HEK293 (cell line): ENCODE data around the gene THBS2.
"Not testable (repeated sequence)": the region's sequence is repeated elsewhere in the genome, so short reads cannot be mapped to it uniquely, and the experiment has no call there.

Experiments
- CTCF ChIA-PET: fragments of 350-600 bp; formaldehyde crosslinking; extraction: SDS; loops from one replicate; lab custom pipeline; 2021; ENCODE audit warnings: antibody characterized with exemption; lab: Yijun Ruan, JAX
- POLR2A ChIA-PET: fragments of 300-600 bp; formaldehyde crosslinking; extraction: SDS; loops from one replicate; lab custom pipeline; 2020; ENCODE audit warnings: antibody characterized with exemption, inconsistent platforms; lab: Yijun Ruan, JAX
- H3K27ac ChIP-seq: fragments of 200-500 bp; sonication (Bioruptor generic); 2 replicates; pipeline ENCODE4 v1.5.1; 2014; ENCODE audit warnings: low read depth, low read length, control low read depth, inconsistent platforms; ENCODE audit errors: extremely low read depth
- H3K36me3 ChIP-seq, 2 experiments: fragments of 200-500 bp in 1 of 2; sonication (Bioruptor generic) in 1 of 2; 1 replicate in 1 of 2; 2 replicates in 1 of 2; pipeline ENCODE4 v1.5.1; 2014 to 2017; ENCODE audit warnings: inconsistent platforms in 2 of 2, low read length in 2 of 2; ENCODE audit not compliant: control insufficient read depth in 2 of 2, insufficient read depth in 1 of 2
- H3K4me1 ChIP-seq: fragments of 200-500 bp; sonication (Bioruptor generic); 2 replicates; pipeline ENCODE4 v1.5.1; 2014; ENCODE audit warnings: mild to moderate bottlenecking, low read length, inconsistent platforms; ENCODE audit not compliant: control insufficient read depth, insufficient read depth
- H3K4me3 ChIP-seq: 2 replicates; pipeline ENCODE4 v1.5.1; 2011; ENCODE audit warnings: low read depth, mild to moderate bottlenecking, control low read depth, low read length, moderate library complexity
- H3K9me3 ChIP-seq: fragments of 200-500 bp; sonication (Bioruptor generic); 2 replicates; pipeline ENCODE4 v1.5.1; 2014; ENCODE audit warnings: low read depth, low read length, inconsistent platforms; ENCODE audit not compliant: control insufficient read depth, insufficient read depth
- BCL11A ChIP-seq: fragments of 450-650 bp; formaldehyde crosslinking; IDR thresholded peaks from 2 replicates; pipeline ENCODE4 v1.5.1; 2016; ENCODE audit warnings: low read depth, missing biosample characterization, missing genetic modification characterization
- CTCF ChIP-seq: fragments of 450-650 bp; formaldehyde crosslinking; IDR thresholded peaks from 2 replicates; pipeline ENCODE4 v1.5.1; 2016; ENCODE audit warnings: missing biosample characterization, missing genetic modification characterization
- SALL2 ChIP-seq: fragments of 450-650 bp; formaldehyde crosslinking; IDR thresholded peaks from 2 replicates; pipeline ENCODE4 v1.5.0; 2017; ENCODE audit warnings: missing biosample characterization, mild to moderate bottlenecking, missing genetic modification characterization, borderline replicate concordance
- SP2 ChIP-seq: fragments of 450-650 bp; formaldehyde crosslinking; IDR thresholded peaks from 2 replicates; pipeline ENCODE4 v1.5.1; 2016; ENCODE audit warnings: missing biosample characterization, missing genetic modification characterization
- ZFP69B ChIP-seq: fragments of 450-650 bp; formaldehyde crosslinking; IDR thresholded peaks from 2 replicates; pipeline ENCODE4 v1.5.1; 2016; ENCODE audit warnings: missing biosample characterization, missing genetic modification characterization
- ZNF132 ChIP-seq: fragments of 450-650 bp; formaldehyde crosslinking; IDR thresholded peaks from 2 replicates; pipeline ENCODE4 v1.5.1; 2017; ENCODE audit warnings: missing biosample characterization, missing genetic modification characterization, borderline replicate concordance
- ZNF155 ChIP-seq: fragments of 450-650 bp; formaldehyde crosslinking; IDR thresholded peaks from 2 replicates; pipeline ENCODE4 v1.5.1; 2016; ENCODE audit warnings: missing biosample characterization, missing genetic modification characterization
- ZNF184 ChIP-seq: fragments of 450-650 bp; IDR thresholded peaks from 2 replicates; pipeline ENCODE4 v1.5.1; 2018; ENCODE audit warnings: missing biosample characterization, mild to moderate bottlenecking, missing genetic modification characterization
- ZNF335 ChIP-seq: fragments of 450-650 bp; formaldehyde crosslinking; conservative IDR thresholded peaks from 2 replicates; pipeline ENCODE4 v1.5.1; 2016; ENCODE audit warnings: missing biosample characterization, missing genetic modification characterization
- ZNF529 ChIP-seq: fragments of 450-650 bp; formaldehyde crosslinking; IDR thresholded peaks from 2 replicates; pipeline ENCODE4 v1.5.1; 2017; ENCODE audit warnings: missing genetic modification characterization, missing biosample characterization; ENCODE audit not compliant: insufficient replicate concordance
- ZNF530 ChIP-seq: fragments of 450-650 bp; formaldehyde crosslinking; IDR thresholded peaks from 2 replicates; pipeline ENCODE4 v1.5.1; 2016; ENCODE audit warnings: low read depth, missing biosample characterization, missing genetic modification characterization
- ZNF558 ChIP-seq: fragments of 450-650 bp; formaldehyde crosslinking; IDR thresholded peaks from 2 replicates; pipeline ENCODE4 v1.5.1; 2016; ENCODE audit warnings: missing biosample characterization, missing genetic modification characterization
- ZNF571 ChIP-seq: fragments of 450-650 bp; formaldehyde crosslinking; IDR thresholded peaks from 2 replicates; pipeline ENCODE4 v1.5.0; 2017; ENCODE audit warnings: missing biosample characterization, missing genetic modification characterization
- ZNF580 ChIP-seq: fragments of 450-650 bp; formaldehyde crosslinking; IDR thresholded peaks from 2 replicates; pipeline ENCODE4 v1.5.1; 2016; ENCODE audit warnings: missing biosample characterization, missing genetic modification characterization
- ZNF626 ChIP-seq: fragments of 450-650 bp; sonication (Bioruptor Pico); formaldehyde crosslinking; IDR thresholded peaks from 2 replicates; pipeline ENCODE4 v1.5.1; 2018; ENCODE audit warnings: missing biosample characterization, missing genetic modification characterization, inconsistent platforms
- ZNF664 ChIP-seq: fragments of 450-650 bp; formaldehyde crosslinking; IDR thresholded peaks from 2 replicates; pipeline ENCODE4 v1.5.1; 2016; ENCODE audit warnings: missing biosample characterization, missing genetic modification characterization
- ZNF670 ChIP-seq: fragments of 450-650 bp; formaldehyde crosslinking; IDR thresholded peaks from 2 replicates; pipeline ENCODE4 v1.5.1; 2016; ENCODE audit warnings: missing biosample characterization, missing genetic modification characterization, low read depth
- ZNF692 ChIP-seq: fragments of 450-650 bp; formaldehyde crosslinking; IDR thresholded peaks from 2 replicates; pipeline ENCODE4 v1.5.1; 2016; ENCODE audit warnings: missing biosample characterization, missing genetic modification characterization
- ZNF843 ChIP-seq: fragments of 450-650 bp; formaldehyde crosslinking; IDR thresholded peaks from 2 replicates; pipeline ENCODE4 v1.5.1; 2016; ENCODE audit warnings: missing biosample characterization, missing genetic modification characterization
- TF ChIP-seq, protein P1 (sequence below): fragments of 450-650 bp; formaldehyde crosslinking; IDR thresholded peaks from 2 replicates; pipeline ENCODE4 v1.5.1; 2016; ENCODE audit warnings: missing biosample characterization, missing genetic modification characterization, borderline replicate concordance

Gene THBS2

GRCh38 chr6:169216830-169217229 lies 36.8 kb downstream of the THBS2 start:
- no peaks in the 10 kb centered on the region for H3K36me3 ChIP-seq
- no peaks in the 10 kb centered on the region for H3K9me3 ChIP-seq
- ChIA-PET CTCF (no interaction called here), POLR2A (no interaction called here)
- no peak for TF ChIP-seq ZNF692 (tag by site-specific recombination)
- TF ChIP-seq ZNF626 = no peak
- TF ChIP-seq SP2 (tag by site-specific recombination) = no peak
- TF ChIP-seq ZNF335 (tag by site-specific recombination) = no peak
- TF ChIP-seq ZNF155 (tag by site-specific recombination) = no peak
- TF ChIP-seq ZNF580 (tag by site-specific recombination) = no peak
- TF ChIP-seq ZNF664 (tag by site-specific recombination) = no peak
- TF ChIP-seq ZNF558 = no peak
- TF ChIP-seq ZNF184 (tag by site-specific recombination) = no peak
- TF ChIP-seq ZNF843 (tag by site-specific recombination) = no peak
- TF ChIP-seq SALL2 (tag by site-specific recombination) = no peak
- TF ChIP-seq ZNF670 = no peak
- no peak for TF ChIP-seq ZNF571 (tag by site-specific recombination)
- TF ChIP-seq ZFP69B (tag by site-specific recombination) = no peak
- TF ChIP-seq ZNF530 (tag by site-specific recombination) = no peak
- TF ChIP-seq, all 188 proteins: peak for 0
- Histone ChIP-seq H3K4me3 (no peak overlapping the region), H3K4me1 (no peaks in the 10 kb centered on the region), H3K27ac (no peak overlapping the region)

DNA sequence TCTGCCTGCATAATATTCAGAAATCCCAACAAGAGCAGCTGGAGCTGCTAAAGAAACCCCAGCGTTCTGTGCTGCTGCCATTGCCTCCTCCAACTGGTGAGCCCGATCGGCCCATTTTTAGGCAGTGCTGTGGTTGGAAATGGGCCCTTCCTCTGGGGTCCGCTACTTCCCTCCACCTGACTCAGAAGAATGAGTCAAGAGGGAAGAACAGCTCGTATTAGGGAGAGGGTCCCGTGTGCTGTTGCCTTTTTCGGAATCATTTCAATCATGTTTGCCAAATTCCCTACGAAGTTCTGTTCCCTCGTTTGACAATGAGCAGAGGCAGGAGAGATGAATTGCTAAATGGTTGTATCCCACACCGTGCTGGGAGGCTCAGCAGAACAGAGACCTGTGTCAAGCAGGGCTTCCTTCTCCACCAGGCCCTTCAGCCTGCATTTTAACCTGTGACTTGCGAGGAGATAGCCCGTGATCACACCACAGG lies 38.4 kb downstream of the THBS2 start:
- no peaks in the 10 kb centered on the region for H3K36me3 ChIP-seq
- POLR2A ChIA-PET = no interaction called here
- CTCF ChIA-PET = interaction anchor here (0.7 kb wide), 1 partner anchor 391 kb away, joined by 6 read pairs; no protein-coding TSS in a partner anchor
- TF ChIP-seq BCL11A (no peak), ZNF529 (tag by site-specific recombination) (no peak), CTCF (tag by site-specific recombination) (no peak), ZNF132 (no peak)
- TF ChIP-seq, protein P1, sequence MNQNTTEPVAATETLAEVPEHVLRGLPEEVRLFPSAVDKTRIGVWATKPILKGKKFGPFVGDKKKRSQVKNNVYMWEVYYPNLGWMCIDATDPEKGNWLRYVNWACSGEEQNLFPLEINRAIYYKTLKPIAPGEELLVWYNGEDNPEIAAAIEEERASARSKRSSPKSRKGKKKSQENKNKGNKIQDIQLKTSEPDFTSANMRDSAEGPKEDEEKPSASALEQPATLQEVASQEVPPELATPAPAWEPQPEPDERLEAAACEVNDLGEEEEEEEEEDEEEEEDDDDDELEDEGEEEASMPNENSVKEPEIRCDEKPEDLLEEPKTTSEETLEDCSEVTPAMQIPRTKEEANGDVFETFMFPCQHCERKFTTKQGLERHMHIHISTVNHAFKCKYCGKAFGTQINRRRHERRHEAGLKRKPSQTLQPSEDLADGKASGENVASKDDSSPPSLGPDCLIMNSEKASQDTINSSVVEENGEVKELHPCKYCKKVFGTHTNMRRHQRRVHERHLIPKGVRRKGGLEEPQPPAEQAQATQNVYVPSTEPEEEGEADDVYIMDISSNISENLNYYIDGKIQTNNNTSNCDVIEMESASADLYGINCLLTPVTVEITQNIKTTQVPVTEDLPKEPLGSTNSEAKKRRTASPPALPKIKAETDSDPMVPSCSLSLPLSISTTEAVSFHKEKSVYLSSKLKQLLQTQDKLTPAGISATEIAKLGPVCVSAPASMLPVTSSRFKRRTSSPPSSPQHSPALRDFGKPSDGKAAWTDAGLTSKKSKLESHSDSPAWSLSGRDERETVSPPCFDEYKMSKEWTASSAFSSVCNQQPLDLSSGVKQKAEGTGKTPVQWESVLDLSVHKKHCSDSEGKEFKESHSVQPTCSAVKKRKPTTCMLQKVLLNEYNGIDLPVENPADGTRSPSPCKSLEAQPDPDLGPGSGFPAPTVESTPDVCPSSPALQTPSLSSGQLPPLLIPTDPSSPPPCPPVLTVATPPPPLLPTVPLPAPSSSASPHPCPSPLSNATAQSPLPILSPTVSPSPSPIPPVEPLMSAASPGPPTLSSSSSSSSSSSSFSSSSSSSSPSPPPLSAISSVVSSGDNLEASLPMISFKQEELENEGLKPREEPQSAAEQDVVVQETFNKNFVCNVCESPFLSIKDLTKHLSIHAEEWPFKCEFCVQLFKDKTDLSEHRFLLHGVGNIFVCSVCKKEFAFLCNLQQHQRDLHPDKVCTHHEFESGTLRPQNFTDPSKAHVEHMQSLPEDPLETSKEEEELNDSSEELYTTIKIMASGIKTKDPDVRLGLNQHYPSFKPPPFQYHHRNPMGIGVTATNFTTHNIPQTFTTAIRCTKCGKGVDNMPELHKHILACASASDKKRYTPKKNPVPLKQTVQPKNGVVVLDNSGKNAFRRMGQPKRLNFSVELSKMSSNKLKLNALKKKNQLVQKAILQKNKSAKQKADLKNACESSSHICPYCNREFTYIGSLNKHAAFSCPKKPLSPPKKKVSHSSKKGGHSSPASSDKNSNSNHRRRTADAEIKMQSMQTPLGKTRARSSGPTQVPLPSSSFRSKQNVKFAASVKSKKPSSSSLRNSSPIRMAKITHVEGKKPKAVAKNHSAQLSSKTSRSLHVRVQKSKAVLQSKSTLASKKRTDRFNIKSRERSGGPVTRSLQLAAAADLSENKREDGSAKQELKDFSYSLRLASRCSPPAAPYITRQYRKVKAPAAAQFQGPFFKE = no peak
- no peak overlapping the region for H3K27ac ChIP-seq
- H3K4me3 ChIP-seq = no peak overlapping the region
- no peaks in the 10 kb centered on the region for H3K9me3 ChIP-seq
- H3K4me1 ChIP-seq = no peaks in the 10 kb centered on the region

DNA sequence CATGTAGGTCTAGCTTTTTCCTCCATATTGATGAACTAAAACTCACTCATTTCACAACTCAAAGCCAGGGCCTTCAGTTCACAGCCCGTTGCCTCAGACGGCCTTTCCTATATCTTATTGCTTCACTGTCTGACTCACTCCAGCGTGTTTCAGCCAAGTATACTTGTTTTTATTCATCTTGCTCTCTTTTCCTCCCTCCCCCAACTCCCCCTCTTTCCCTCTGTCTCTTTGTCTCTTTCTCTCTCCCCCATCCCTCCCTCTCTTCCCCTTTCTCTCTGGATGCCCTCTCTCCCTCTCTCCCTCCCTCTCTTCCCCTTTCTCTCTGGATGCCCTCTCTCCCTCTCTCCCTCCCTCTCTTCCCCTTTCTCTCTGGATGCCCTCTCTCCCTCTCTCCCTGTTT lies 38.9 kb downstream of the THBS2 start:
- H3K36me3 ChIP-seq, POLR2A ChIA-PET, H3K9me3 ChIP-seq, H3K27ac ChIP-seq, H3K4me1 ChIP-seq, H3K4me3 ChIP-seq: not testable (repeated sequence)
- CTCF ChIA-PET = interaction anchor here (0.7 to 1.1 kb wide), 2 partner anchors 118 to 391 kb away, joined by 3 to 6 read pairs; no protein-coding TSS in a partner anchor
